ENCODE results near the gene MED12L.

MED12L gene

GRCh38 chr3:151218136-151218535, 132.7 kb downstream of the MED12L start:
- Histone ChIP-seq H3K9ac (ENCODE audit: low read length in 5 of 5) (no peak overlapping the region), H3K36me3 (ENCODE audit: control insufficient read depth in 5 of 5, insufficient read depth in 5 of 5, low read length in 5 of 5) (no peaks in the 10 kb centered on the region), H3K27me3 (ENCODE audit: control insufficient read depth in 5 of 5, insufficient read depth in 4 of 5, low read length in 5 of 5) (no peaks in the 10 kb centered on the region), H3K27ac (ENCODE audit: low read depth, low read length) (no peak overlapping the region), H3K9me3 (ENCODE audit: control insufficient read depth in 5 of 5, low read length in 5 of 5) (no peaks in the 10 kb centered on the region), H3K4me3 (ENCODE audit: low read depth in 1 of 5, low read length in 5 of 5) (no peak overlapping the region), H3K4me1 (ENCODE audit: control insufficient read depth in 5 of 5, insufficient read depth in 5 of 5, low read length in 5 of 5) (peaks cover 0 to 19% (median 8%) of the 10 kb centered on the region in 5 donors)

- Histone ChIP-seq H3K36me3 (ENCODE audit: control insufficient read depth in 5 of 5, insufficient read depth in 5 of 5, low read length in 5 of 5) (no peaks in the 10 kb centered on the region), H3K27ac (ENCODE audit: low read depth, low read length) (no peak overlapping the region), H3K9ac (ENCODE audit: low read length in 5 of 5) (no peak overlapping the region), H3K9me3 (ENCODE audit: control insufficient read depth in 5 of 5, low read length in 5 of 5) (no peaks in the 10 kb centered on the region), H3K27me3 (ENCODE audit: control insufficient read depth in 5 of 5, insufficient read depth in 4 of 5, low read length in 5 of 5) (no peaks in the 10 kb centered on the region), H3K4me1 (ENCODE audit: control insufficient read depth in 5 of 5, insufficient read depth in 5 of 5, low read length in 5 of 5) (peaks cover 0 to 19% (median 8%) of the 10 kb centered on the region in 5 donors), H3K4me3 (ENCODE audit: low read depth in 1 of 5, low read length in 5 of 5) (no peak overlapping the region)
Measured at GRCh38 chr3:151219056-151219455, 133.6 kb downstream of the MED12L start.

GRCh38 chr3:151224268-151224866, 138.9 kb downstream of the MED12L start:
- Histone ChIP-seq H3K27ac (ENCODE audit: low read depth, low read length) (no peak overlapping the region), H3K9ac (ENCODE audit: low read length in 5 of 5) (no peak overlapping the region), H3K36me3 (ENCODE audit: control insufficient read depth in 5 of 5, insufficient read depth in 5 of 5, low read length in 5 of 5) (no peaks in the 10 kb centered on the region), H3K4me3 (ENCODE audit: low read depth in 1 of 5, low read length in 5 of 5) (no peak overlapping the region), H3K4me1 (ENCODE audit: control insufficient read depth in 5 of 5, insufficient read depth in 5 of 5, low read length in 5 of 5) (peaks cover 4 to 20% (median 11%) of the 10 kb centered on the region in 5 donors), H3K9me3 (ENCODE audit: control insufficient read depth in 5 of 5, low read length in 5 of 5) (no peaks in the 10 kb centered on the region), H3K27me3 (ENCODE audit: control insufficient read depth in 5 of 5, insufficient read depth in 4 of 5, low read length in 5 of 5) (no peaks in the 10 kb centered on the region)

- Histone ChIP-seq H3K9ac (ENCODE audit: low read length in 5 of 5) (no peak overlapping the region), H3K4me1 (ENCODE audit: control insufficient read depth in 5 of 5, insufficient read depth in 5 of 5, low read length in 5 of 5) (peaks cover 4 to 20% (median 14%) of the 10 kb centered on the region in 5 donors), H3K36me3 (ENCODE audit: control insufficient read depth in 5 of 5, insufficient read depth in 5 of 5, low read length in 5 of 5) (no peaks in the 10 kb centered on the region), H3K27ac (ENCODE audit: low read depth, low read length) (no peak overlapping the region), H3K4me3 (ENCODE audit: low read depth in 1 of 5, low read length in 5 of 5) (no peak overlapping the region), H3K9me3 (ENCODE audit: control insufficient read depth in 5 of 5, low read length in 5 of 5) (no peaks in the 10 kb centered on the region), H3K27me3 (ENCODE audit: control insufficient read depth in 5 of 5, insufficient read depth in 4 of 5, low read length in 5 of 5) (no peaks in the 10 kb centered on the region)
Measured at GRCh38 chr3:151225040-151225975, 139.8 kb downstream of the MED12L start.

- no peaks in the 10 kb centered on the region for H3K27me3 ChIP-seq (ENCODE audit: control insufficient read depth in 5 of 5, insufficient read depth in 4 of 5, low read length in 5 of 5)
- no peak overlapping the region for H3K9ac ChIP-seq (ENCODE audit: low read length in 5 of 5)
- H3K4me1 ChIP-seq (ENCODE audit: control insufficient read depth in 5 of 5, insufficient read depth in 5 of 5, low read length in 5 of 5): peaks cover 4 to 26% (median 15%) of the 10 kb centered on the region in 5 donors
- H3K9me3 ChIP-seq (ENCODE audit: control insufficient read depth in 5 of 5, low read length in 5 of 5): no peaks in the 10 kb centered on the region
- H3K36me3 ChIP-seq (ENCODE audit: control insufficient read depth in 5 of 5, insufficient read depth in 5 of 5, low read length in 5 of 5): no peaks in the 10 kb centered on the region
- H3K27ac ChIP-seq (ENCODE audit: low read depth, low read length): no peak overlapping the region
- no peak overlapping the region for H3K4me3 ChIP-seq (ENCODE audit: low read depth in 1 of 5, low read length in 5 of 5)
Measured at GRCh38 chr3:151226088-151226563, 140.7 kb downstream of the MED12L start.

- no peak overlapping the region for H3K9ac ChIP-seq (ENCODE audit: low read length in 5 of 5)
- H3K4me3 ChIP-seq (ENCODE audit: low read depth in 1 of 5, low read length in 5 of 5): no peak overlapping the region
- no peaks in the 10 kb centered on the region for H3K36me3 ChIP-seq (ENCODE audit: control insufficient read depth in 5 of 5, insufficient read depth in 5 of 5, low read length in 5 of 5)
- no peaks in the 10 kb centered on the region for H3K9me3 ChIP-seq (ENCODE audit: control insufficient read depth in 5 of 5, low read length in 5 of 5)
- H3K4me1 ChIP-seq (ENCODE audit: control insufficient read depth in 5 of 5, insufficient read depth in 5 of 5, low read length in 5 of 5): peaks cover 4 to 28% (median 15%) of the 10 kb centered on the region in 5 donors
- no peaks in the 10 kb centered on the region for H3K27me3 ChIP-seq (ENCODE audit: control insufficient read depth in 5 of 5, insufficient read depth in 4 of 5, low read length in 5 of 5)
- no peak overlapping the region for H3K27ac ChIP-seq (ENCODE audit: low read depth, low read length)
Measured at GRCh38 chr3:151226825-151227224, 141.4 kb downstream of the MED12L start.

GRCh38 chr3:151227266-151227806, 141.9 kb downstream of the MED12L start:
- no peak overlapping the region for H3K4me3 ChIP-seq (ENCODE audit: low read depth in 1 of 5, low read length in 5 of 5)
- no peak overlapping the region for H3K27ac ChIP-seq (ENCODE audit: low read depth, low read length)
- peaks cover 4 to 28% (median 15%) of the 10 kb centered on the region in 5 donors for H3K4me1 ChIP-seq (ENCODE audit: control insufficient read depth in 5 of 5, insufficient read depth in 5 of 5, low read length in 5 of 5)
- no peaks in the 10 kb centered on the region for H3K9me3 ChIP-seq (ENCODE audit: control insufficient read depth in 5 of 5, low read length in 5 of 5)
- H3K27me3 ChIP-seq (ENCODE audit: control insufficient read depth in 5 of 5, insufficient read depth in 4 of 5, low read length in 5 of 5): no peaks in the 10 kb centered on the region
- H3K36me3 ChIP-seq (ENCODE audit: control insufficient read depth in 5 of 5, insufficient read depth in 5 of 5, low read length in 5 of 5): no peaks in the 10 kb centered on the region
- no peak overlapping the region for H3K9ac ChIP-seq (ENCODE audit: low read length in 5 of 5)

GRCh38 chr3:151227807-151228665, 142.6 kb downstream of the MED12L start:
- no peak overlapping the region for H3K4me3 ChIP-seq (ENCODE audit: low read depth in 1 of 5, low read length in 5 of 5)
- H3K27ac ChIP-seq (ENCODE audit: low read depth, low read length): no peak overlapping the region
- H3K9me3 ChIP-seq (ENCODE audit: control insufficient read depth in 5 of 5, low read length in 5 of 5): no peaks in the 10 kb centered on the region
- no peak overlapping the region for H3K9ac ChIP-seq (ENCODE audit: low read length in 5 of 5)
- peaks cover 4 to 28% (median 15%) of the 10 kb centered on the region in 5 donors for H3K4me1 ChIP-seq (ENCODE audit: control insufficient read depth in 5 of 5, insufficient read depth in 5 of 5, low read length in 5 of 5)
- H3K36me3 ChIP-seq (ENCODE audit: control insufficient read depth in 5 of 5, insufficient read depth in 5 of 5, low read length in 5 of 5): no peaks in the 10 kb centered on the region
- no peaks in the 10 kb centered on the region for H3K27me3 ChIP-seq (ENCODE audit: control insufficient read depth in 5 of 5, insufficient read depth in 4 of 5, low read length in 5 of 5)

GRCh38 chr3:151228666-151229040, 143.2 kb downstream of the MED12L start:
- Histone ChIP-seq H3K36me3 (ENCODE audit: control insufficient read depth in 5 of 5, insufficient read depth in 5 of 5, low read length in 5 of 5) (no peaks in the 10 kb centered on the region), H3K4me3 (ENCODE audit: low read depth in 1 of 5, low read length in 5 of 5) (no peak overlapping the region), H3K9ac (ENCODE audit: low read length in 5 of 5) (no peak overlapping the region), H3K4me1 (ENCODE audit: control insufficient read depth in 5 of 5, insufficient read depth in 5 of 5, low read length in 5 of 5) (peaks cover 4 to 28% (median 15%) of the 10 kb centered on the region in 5 donors), H3K27ac (ENCODE audit: low read depth, low read length) (no peak overlapping the region), H3K27me3 (ENCODE audit: control insufficient read depth in 5 of 5, insufficient read depth in 4 of 5, low read length in 5 of 5) (no peaks in the 10 kb centered on the region), H3K9me3 (ENCODE audit: control insufficient read depth in 5 of 5, low read length in 5 of 5) (no peaks in the 10 kb centered on the region)

Measured in subcutaneous abdominal adipose tissue (tissue), 5 donors.